ENCODE data around the gene ARAP1.

- TF ChIP-seq POLR2A (IDR thresholded peaks at IDR 0.05) (no peak), CTCF (IDR thresholded peaks at IDR 0.05 in 8 of 11, conservative IDR thresholded peaks at IDR 0.05 in 3 of 11) (no peak), POLR2AphosphoS5 (IDR thresholded peaks at IDR 0.05) (no peak)
These were observed 22.0 kb downstream of the ARAP1 start for GRCh38 chr11:72730243-72730642.

All from spleen (tissue), 7 donors.